Hepatocyte (in vitro differentiated cells): ENCODE data around the gene ENOPH1.

Source experiments
- CTCF ChIP-seq: fragments of 200-600 bp; sonication (generic); IDR thresholded peaks from 2 replicates; pipeline ENCODE4 v1.5.1; 2016; ENCODE audit warnings: antibody characterized with exemption, mild to moderate bottlenecking; ENCODE audit not compliant: poor library complexity
- EZH2 ChIP-seq: fragments of 200-600 bp; sonication (generic); IDR thresholded peaks from 2 replicates; pipeline ENCODE4 v1.6.1; 2016; ENCODE audit warnings: antibody characterized with exemption, mild to moderate bottlenecking, borderline replicate concordance

- no peak for TF ChIP-seq CTCF
- no peak for TF ChIP-seq EZH2
These were observed 630 bp upstream of the ENOPH1 start for GRCh38 chr4:82429728-82430192.
